ENCODE data around the gene MYBBP1A.

The MYBBP1A gene

GRCh38 chr17:4498461-4499397 lies 56.5 kb downstream of the MYBBP1A start, which contains the start of gene SPNS2:
Gene SPNS2 (plus strand): TSS chr17:4498881. CDS start chr17:4499048, 167 bp downstream.
- DNase-seq, result peak; percentile 76

GRCh38 chr17:4497101-4497824 lies 57.9 kb downstream of the MYBBP1A start:
- DNase-seq, result no peak

- peak; percentile 30 for DNase-seq
Measured at GRCh38 chr17:4492721-4493561, 62.2 kb downstream of the MYBBP1A start.

- no peak for DNase-seq
Measured at GRCh38 chr17:4490637-4491061, 64.5 kb downstream of the MYBBP1A start.

- DNase-seq, result no peak
Measured at GRCh38 chr17:4490109-4490591, 65.0 kb downstream of the MYBBP1A start.

- no peak for DNase-seq
Measured at GRCh38 chr17:4488989-4489595, 66.1 kb downstream of the MYBBP1A start.
